Vagina (tissue), 2 donors: ENCODE data around the gene TMEM30A.

Source experiments
- CTCF ChIP-seq, 3 experiments: fragments of 450-650 bp in 2 of 3; fragments of 200-600 bp in 1 of 3; sonication (generic) in 1 of 3; IDR thresholded peaks; one replicate each; pipeline ENCODE4 v1.5.1; 2017 to 2019; ENCODE audit warnings: antibody characterized with exemption in 3 of 3, mild to moderate bottlenecking in 2 of 3, moderate library complexity in 2 of 3
- POLR2A ChIP-seq, 2 donors: fragments of 450-650 bp; IDR thresholded peaks; one replicate each; pipeline ENCODE4 v1.6.1; 2017; ENCODE audit warnings: antibody characterized with exemption in 2 of 2, mild to moderate bottlenecking in 2 of 2, moderate library complexity in 2 of 2

- TF ChIP-seq CTCF (IDR thresholded peaks at IDR 0.05) (no peak), POLR2A (IDR thresholded peaks at IDR 0.05) (no peak)
Observed at GRCh38 chr6:75219263-75219662, 65.3 kb downstream of the TMEM30A start.
